ENCODE data around the gene MRRF.

The MRRF gene

GRCh38 chr9:122264360-122265148 is at the start of gene MRRF, which contains the start of gene RBM18:
TSS of gene MRRF (plus strand) at chr9:122264882. CDS start at chr9:122270892, 6,010 bp downstream.
TSS of gene RBM18 (minus strand) at chr9:122264840. CDS start at chr9:122261492, 3,348 bp downstream.
- Histone ChIP-seq H3F3A (ENCODE audit: control insufficient read depth, insufficient read depth) (peaks cover 16% of the 10 kb centered on the region), H3K36me3 (ENCODE audit: control insufficient read depth, low read length) (peaks cover 62% of the 10 kb centered on the region), H3K27me3 (ENCODE audit: control insufficient read depth, low read length) (no peaks in the 10 kb centered on the region), H3K9me3 (ENCODE audit: control insufficient read depth, insufficient read depth, low read length) (no peaks in the 10 kb centered on the region), H3K4me1 (ENCODE audit: control insufficient read depth, low read length) (peaks cover 50% of the 10 kb centered on the region), H3K27ac (ENCODE audit: low read depth, low read length) (peak within 1 kb of the TSS; percentile 93), H3K79me2 (ENCODE audit: control insufficient read depth, low read length) (peaks cover 93% of the 10 kb centered on the region), H3K9me2 (replicated peaks; ENCODE audit: control insufficient read depth, low read length) (no peaks in the 10 kb centered on the region), H4K20me1 (ENCODE audit: control insufficient read depth, insufficient read depth, low read depth, low read length) (no peaks in the 10 kb centered on the region), H3K4me2 (ENCODE audit: low read length) (peak within 1 kb of the TSS; percentile 91), H3K4me3 (ENCODE audit: low read length) (peak within 1 kb of the TSS; percentile 85)
- TF ChIP-seq CTCF (IDR thresholded peaks at IDR 0.05; ENCODE audit: low read depth, low read length, poor library complexity, severe bottlenecking) (no peak), EZH2phosphoT487 (IDR thresholded peaks at IDR 0.05; ENCODE audit: borderline replicate concordance, low read length) (no peak)

GRCh38 chr9:122215663-122216062 is 49.0 kb upstream of the MRRF start:
- no peaks in the 10 kb centered on the region for H3K4me1 ChIP-seq (ENCODE audit: control insufficient read depth, low read length)
- H3K27me3 ChIP-seq (ENCODE audit: control insufficient read depth, low read length) = peaks cover 26% of the 10 kb centered on the region
- no peak overlapping the region for H3K27ac ChIP-seq (ENCODE audit: low read depth, low read length)
- H3K79me2 ChIP-seq (ENCODE audit: control insufficient read depth, low read length) = no peaks in the 10 kb centered on the region
- no peaks in the 10 kb centered on the region for H4K20me1 ChIP-seq (ENCODE audit: control insufficient read depth, insufficient read depth, low read depth, low read length)
- TF ChIP-seq CTCF (IDR thresholded peaks at IDR 0.05; ENCODE audit: low read depth, low read length, poor library complexity, severe bottlenecking) (no peak), EZH2phosphoT487 (IDR thresholded peaks at IDR 0.05; ENCODE audit: borderline replicate concordance, low read length) (no peak)
- no peaks in the 10 kb centered on the region for H3K9me2 ChIP-seq (replicated peaks; ENCODE audit: control insufficient read depth, low read length)
- no peaks in the 10 kb centered on the region for H3K36me3 ChIP-seq (ENCODE audit: control insufficient read depth, low read length)
- H3K4me2 ChIP-seq (ENCODE audit: low read length) = no peak overlapping the region
- no peaks in the 10 kb centered on the region for H3K9me3 ChIP-seq (ENCODE audit: control insufficient read depth, insufficient read depth, low read length)
- no peaks in the 10 kb centered on the region for H3F3A ChIP-seq (ENCODE audit: control insufficient read depth, insufficient read depth)
- no peak overlapping the region for H3K4me3 ChIP-seq (ENCODE audit: low read length)

- no peaks in the 10 kb centered on the region for H4K20me1 ChIP-seq (ENCODE audit: control insufficient read depth, insufficient read depth, low read depth, low read length)
- TF ChIP-seq EZH2phosphoT487 (IDR thresholded peaks at IDR 0.05; ENCODE audit: borderline replicate concordance, low read length) (no peak), CTCF (IDR thresholded peaks at IDR 0.05; ENCODE audit: low read depth, low read length, poor library complexity, severe bottlenecking) (no peak)
- H3F3A ChIP-seq (ENCODE audit: control insufficient read depth, insufficient read depth) = no peaks in the 10 kb centered on the region
- no peaks in the 10 kb centered on the region for H3K9me2 ChIP-seq (replicated peaks; ENCODE audit: control insufficient read depth, low read length)
- no peak overlapping the region for H3K27ac ChIP-seq (ENCODE audit: low read depth, low read length)
- H3K79me2 ChIP-seq (ENCODE audit: control insufficient read depth, low read length) = no peaks in the 10 kb centered on the region
- no peak overlapping the region for H3K4me2 ChIP-seq (ENCODE audit: low read length)
- no peaks in the 10 kb centered on the region for H3K9me3 ChIP-seq (ENCODE audit: control insufficient read depth, insufficient read depth, low read length)
- peaks cover 31% of the 10 kb centered on the region for H3K27me3 ChIP-seq (ENCODE audit: control insufficient read depth, low read length)
- H3K36me3 ChIP-seq (ENCODE audit: control insufficient read depth, low read length) = no peaks in the 10 kb centered on the region
- H3K4me3 ChIP-seq (ENCODE audit: low read length) = no peak overlapping the region
- no peaks in the 10 kb centered on the region for H3K4me1 ChIP-seq (ENCODE audit: control insufficient read depth, low read length)
These were observed 48.4 kb upstream of the MRRF start for GRCh38 chr9:122216138-122216797.

Measured in DOHH2 (cell line).